Measurements from ENCODE around the gene KRTAP4-7. TPM values are rescaled to one million over a fixed set of nuclear protein-coding genes. Genes with fewer than 3 reads are reported as not detected.
"Not testable (repeated sequence)": the region's sequence is repeated elsewhere in the genome, so short reads cannot be mapped to it uniquely, and the experiment has no call there.

The KRTAP4-7 gene
- total and polyA plus RNA-seq, 4 donors, result not detected

- WGBS, 2 donors, result 89 to 97% methylated on average over 1 of the region's 1 CpG
- H3K9me3 ChIP-seq (ENCODE audit: control insufficient read depth in 4 of 4, insufficient read depth in 3 of 4, low read length in 3 of 4), result peaks cover 0 to 3% (median 0%) of the 10 kb centered on the region in 4 donors
- no peak overlapping the region for H3K9ac ChIP-seq (ENCODE audit: insufficient read depth in 1 of 2, low read length in 2 of 2)
- H3K27ac ChIP-seq (ENCODE audit: low read depth in 1 of 2, low read length in 1 of 2), result no peak overlapping the region
- no peak for TF ChIP-seq CTCF (IDR thresholded peaks at IDR 0.05; ENCODE audit: control extremely low read depth, extremely low read depth)
- DNase-seq (no peak), ATAC-seq (ENCODE audit: insufficient read depth, low FRiP score) (no peak)
- H3K4me3 ChIP-seq, result no peak overlapping the region
- H3K27me3 ChIP-seq (ENCODE audit: control insufficient read depth in 3 of 3, insufficient read depth in 3 of 3, low read length in 2 of 3), result peaks cover 0 to 2% (median 0%) of the 10 kb centered on the region in 3 donors
- H3K4me1 ChIP-seq (ENCODE audit: control insufficient read depth in 5 of 5, insufficient read depth in 5 of 5, low read length in 5 of 5), result no peaks in the 10 kb centered on the region
- H3K36me3 ChIP-seq (ENCODE audit: control insufficient read depth in 4 of 4, insufficient read depth in 4 of 4, low read length in 4 of 4), result no peaks in the 10 kb centered on the region
Observed at GRCh38 chr17:41042953-41043352, 41.0 kb upstream of the KRTAP4-7 start.

- H3K36me3 ChIP-seq (ENCODE audit: control insufficient read depth in 4 of 4, insufficient read depth in 4 of 4, low read length in 4 of 4); H3K9ac ChIP-seq (ENCODE audit: insufficient read depth in 1 of 2, low read length in 2 of 2); H3K4me1 ChIP-seq (ENCODE audit: control insufficient read depth in 5 of 5, insufficient read depth in 5 of 5, low read length in 5 of 5); DNase-seq; H3K27me3 ChIP-seq (ENCODE audit: control insufficient read depth in 3 of 3, insufficient read depth in 3 of 3, low read length in 2 of 3); H3K27ac ChIP-seq (ENCODE audit: low read depth in 1 of 2, low read length in 1 of 2); H3K4me3 ChIP-seq; H3K9me3 ChIP-seq (ENCODE audit: control insufficient read depth in 4 of 4, insufficient read depth in 3 of 4, low read length in 3 of 4); ATAC-seq (ENCODE audit: insufficient read depth, low FRiP score): not testable (repeated sequence)
- 57 to 75% methylated on average over 9 to 10 of the region's 33 CpGs for WGBS, 2 donors
Observed at GRCh38 chr17:41046735-41047465, 37.0 kb upstream of the KRTAP4-7 start, which contains the start of gene KRTAP2-1. Gene KRTAP2-1, minus strand, starts transcription at chr17:41047316. Its CDS starts 49 bp downstream, at chr17:41047267.

GRCh38 chr17:41048441-41048840 is 35.5 kb upstream of the KRTAP4-7 start:
- Histone ChIP-seq H3K27me3 (ENCODE audit: control insufficient read depth in 3 of 3, insufficient read depth in 3 of 3, low read length in 2 of 3) (peaks cover 0 to 9% (median 8%) of the 10 kb centered on the region in 3 donors), H3K9me3 (ENCODE audit: control insufficient read depth in 4 of 4, insufficient read depth in 3 of 4, low read length in 3 of 4) (peaks cover 0 to 1% (median under 1%) of the 10 kb centered on the region in 4 donors), H3K36me3 (ENCODE audit: control insufficient read depth in 4 of 4, insufficient read depth in 4 of 4, low read length in 4 of 4) (no peaks in the 10 kb centered on the region), H3K4me1 (ENCODE audit: control insufficient read depth in 5 of 5, insufficient read depth in 5 of 5, low read length in 5 of 5) (no peaks in the 10 kb centered on the region), H3K4me3 (no peak overlapping the region), H3K27ac (ENCODE audit: low read depth in 1 of 2, low read length in 1 of 2) (no peak overlapping the region), H3K9ac (ENCODE audit: insufficient read depth in 1 of 2, low read length in 2 of 2) (no peak overlapping the region)
- TF ChIP-seq CTCF (IDR thresholded peaks at IDR 0.05; ENCODE audit: control extremely low read depth, extremely low read depth), result no peak
- no peak for DNase-seq
- WGBS, 2 donors, result 62 to 75% methylated on average over 7 of the region's 7 CpGs
- no peak for ATAC-seq (ENCODE audit: insufficient read depth, low FRiP score)

- WGBS, 2 donors, result 41 to 79% methylated on average over 2 of the region's 2 CpGs
- Histone ChIP-seq H3K4me3 (no peak overlapping the region), H3K4me1 (ENCODE audit: control insufficient read depth in 5 of 5, insufficient read depth in 5 of 5, low read length in 5 of 5) (no peaks in the 10 kb centered on the region), H3K27ac (ENCODE audit: low read depth in 1 of 2, low read length in 1 of 2) (no peak overlapping the region), H3K36me3 (ENCODE audit: control insufficient read depth in 4 of 4, insufficient read depth in 4 of 4, low read length in 4 of 4) (no peaks in the 10 kb centered on the region), H3K9ac (ENCODE audit: insufficient read depth in 1 of 2, low read length in 2 of 2) (no peak overlapping the region), H3K27me3 (ENCODE audit: control insufficient read depth in 3 of 3, insufficient read depth in 3 of 3, low read length in 2 of 3) (peaks cover 0 to 9% (median 8%) of the 10 kb centered on the region in 3 donors), H3K9me3 (ENCODE audit: control insufficient read depth in 4 of 4, insufficient read depth in 3 of 4, low read length in 3 of 4) (peaks cover 0 to 3% (median 0%) of the 10 kb centered on the region in 4 donors)
- TF ChIP-seq CTCF (IDR thresholded peaks at IDR 0.05; ENCODE audit: control extremely low read depth, extremely low read depth), result no peak
- ATAC-seq (ENCODE audit: insufficient read depth, low FRiP score), result no peak
- no peak for DNase-seq
Observed at GRCh38 chr17:41049110-41049509, 34.8 kb upstream of the KRTAP4-7 start.
